HG03025 (cell line): ENCODE measurements around the gene LRRC26.

Experiments
- ATAC-seq: cut with Tn5 transposase; IDR thresholded peaks from one replicate; pipeline ENCODE4 v1.9.1; 2021; ENCODE audit warnings: mild to moderate bottlenecking, moderate library complexity; ENCODE audit not compliant: unreplicated experiment, low FRiP score

LRRC26 gene

GRCh38 chr9:137184881-137185660, 15.2 kb upstream of the LRRC26 start:
- ATAC-seq: no peak

DNA sequence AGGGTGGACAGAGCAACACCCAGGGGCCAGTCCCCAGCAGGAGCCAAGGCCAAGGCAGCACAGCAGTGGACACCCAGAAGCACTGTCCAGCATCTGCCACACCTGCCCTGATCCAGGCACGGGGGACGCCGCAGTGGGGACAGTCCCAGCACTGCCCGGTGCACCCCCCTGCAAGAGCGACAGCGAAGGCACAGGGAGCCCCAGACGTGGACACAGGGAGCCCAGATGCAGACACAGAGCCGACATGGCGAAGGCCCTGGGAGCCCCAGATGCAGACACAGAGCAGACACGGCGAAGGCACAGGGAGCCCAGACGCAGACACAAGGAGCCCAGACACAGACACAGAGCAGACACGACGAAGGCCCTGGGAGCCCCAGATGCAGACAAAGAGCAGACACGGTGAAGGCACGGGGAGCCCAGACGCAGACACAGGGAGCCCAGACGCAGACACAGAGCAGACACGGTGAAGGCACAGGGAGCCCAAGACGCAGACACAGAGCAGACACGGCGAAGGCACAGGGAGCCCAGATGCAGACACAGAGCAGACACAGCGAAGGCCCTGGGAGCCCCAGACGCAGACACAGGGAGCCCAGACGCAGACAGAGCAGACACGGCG, 14.2 kb upstream of the LRRC26 start:
- ATAC-seq: no peak

DNA sequence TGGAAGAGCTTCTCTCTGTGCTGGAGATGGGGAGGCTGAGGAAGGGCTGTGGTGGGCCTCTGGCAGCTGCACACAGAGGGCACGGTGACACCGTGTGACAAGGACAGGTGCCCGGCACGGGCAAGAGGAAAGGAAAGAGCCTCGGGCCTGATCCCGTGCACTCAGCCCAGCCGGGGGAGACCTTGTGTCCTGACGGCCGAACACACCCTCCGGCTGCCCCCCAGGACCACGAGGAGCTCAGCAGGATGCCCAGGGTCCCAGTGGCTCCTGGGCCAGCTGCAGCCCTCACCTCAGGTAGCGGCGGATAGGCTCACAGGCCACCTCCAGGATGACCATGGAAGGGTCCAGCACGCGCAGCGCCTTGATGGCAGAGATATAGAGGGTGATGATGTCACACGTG, 13.0 kb upstream of the LRRC26 start:
- no peak for ATAC-seq

DNA sequence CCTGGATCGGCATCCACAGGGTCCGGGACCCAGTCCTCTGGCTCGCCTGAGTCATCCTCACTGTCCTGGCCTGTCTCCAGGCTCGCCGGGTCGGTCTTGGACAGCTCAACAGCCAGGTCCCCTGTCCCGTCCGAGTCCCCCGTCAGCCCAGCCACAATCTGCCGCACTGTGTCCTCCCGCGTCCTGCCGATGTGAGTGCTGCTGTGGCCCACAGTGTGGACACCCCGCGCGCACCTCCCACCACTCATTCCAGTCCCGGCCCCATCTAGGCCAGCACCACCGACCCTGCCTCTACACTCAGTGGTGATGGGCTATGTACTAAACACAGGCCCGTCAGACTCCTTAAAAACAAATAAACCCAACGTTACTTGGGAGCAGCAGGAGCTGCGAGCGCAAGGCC, 11.8 kb upstream of the LRRC26 start:
- no peak for ATAC-seq

- ATAC-seq: no peak
Observed at GRCh38 chr9:137180491-137180890, 10.6 kb upstream of the LRRC26 start.

- no peak for ATAC-seq
Observed at GRCh38 chr9:137179761-137180160, 9.9 kb upstream of the LRRC26 start.

DNA sequence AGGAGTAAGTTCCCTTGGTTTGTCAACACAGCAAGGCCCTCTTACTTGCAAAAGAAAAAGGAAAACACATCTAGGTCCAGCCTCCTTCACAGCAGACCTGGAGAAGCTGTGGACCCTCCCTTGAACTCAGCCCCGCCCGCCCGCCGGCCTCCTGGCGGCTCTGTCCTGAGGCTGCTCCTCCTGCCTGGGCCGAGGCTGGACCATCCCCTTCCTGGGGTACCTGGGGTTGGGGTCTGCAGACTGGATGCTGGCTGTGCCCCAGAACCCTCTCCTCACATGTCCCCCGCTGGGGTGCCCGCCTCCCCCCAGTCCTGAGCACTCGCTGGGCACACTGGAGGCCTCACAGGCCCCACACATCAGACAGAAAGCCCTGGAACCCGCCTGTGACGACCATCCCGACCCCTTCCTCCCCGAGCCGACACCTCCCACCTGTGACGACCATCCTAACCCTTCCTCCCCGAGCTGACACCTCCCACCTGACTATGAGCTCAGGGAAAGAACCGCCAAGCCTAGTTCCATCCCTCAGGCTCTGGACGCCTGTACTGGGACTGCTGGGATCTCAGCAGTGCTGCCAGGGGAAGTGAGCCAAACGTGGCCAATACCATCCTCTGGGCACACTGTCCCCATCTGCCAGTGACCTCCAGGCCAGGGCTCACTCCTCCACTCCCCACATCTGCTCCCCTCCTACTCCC, 9.2 kb upstream of the LRRC26 start:
- ATAC-seq: no peak

- ATAC-seq: no peak
Observed at GRCh38 chr9:137178201-137178938, 8.5 kb upstream of the LRRC26 start.

GRCh38 chr9:137176302-137177182, 6.7 kb upstream of the LRRC26 start:
- no peak for ATAC-seq

DNA sequence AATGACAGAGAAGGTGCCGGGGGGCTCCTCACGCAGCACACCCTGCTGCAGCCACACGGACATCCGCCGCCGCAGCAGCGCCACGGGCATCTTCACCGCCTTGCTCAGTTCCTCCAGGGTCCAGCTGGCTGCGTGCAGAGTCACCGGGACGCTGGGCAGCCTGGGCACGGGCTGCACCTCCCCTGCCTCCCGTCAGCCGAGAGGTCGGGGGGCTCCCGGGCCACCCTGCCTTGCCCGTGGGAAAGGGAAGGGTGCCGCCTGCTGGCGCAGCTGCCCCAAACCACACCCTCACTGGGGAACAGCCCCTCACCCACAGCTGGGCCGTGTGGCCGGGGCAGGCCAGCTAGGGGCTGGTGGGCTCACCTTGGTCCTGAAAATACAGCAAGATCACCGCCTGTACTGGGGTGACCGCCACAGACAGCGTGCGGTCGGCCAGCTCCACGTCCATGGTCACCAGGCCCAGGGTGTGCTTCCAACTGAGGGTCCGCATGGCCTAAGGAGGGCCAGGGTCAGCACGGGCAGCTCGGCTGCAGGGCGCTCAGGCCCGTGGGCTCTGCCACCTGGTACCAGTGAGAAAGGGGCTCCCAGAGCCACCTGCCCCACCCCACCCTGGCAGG, 5.6 kb upstream of the LRRC26 start:
- no peak for ATAC-seq

- ATAC-seq: no peak
Observed at GRCh38 chr9:137174722-137175293, 5.0 kb upstream of the LRRC26 start.

GRCh38 chr9:137173796-137174664, 4.2 kb upstream of the LRRC26 start:
- no peak for ATAC-seq

- no peak for ATAC-seq
Observed at GRCh38 chr9:137172901-137173795, 3.3 kb upstream of the LRRC26 start.

DNA sequence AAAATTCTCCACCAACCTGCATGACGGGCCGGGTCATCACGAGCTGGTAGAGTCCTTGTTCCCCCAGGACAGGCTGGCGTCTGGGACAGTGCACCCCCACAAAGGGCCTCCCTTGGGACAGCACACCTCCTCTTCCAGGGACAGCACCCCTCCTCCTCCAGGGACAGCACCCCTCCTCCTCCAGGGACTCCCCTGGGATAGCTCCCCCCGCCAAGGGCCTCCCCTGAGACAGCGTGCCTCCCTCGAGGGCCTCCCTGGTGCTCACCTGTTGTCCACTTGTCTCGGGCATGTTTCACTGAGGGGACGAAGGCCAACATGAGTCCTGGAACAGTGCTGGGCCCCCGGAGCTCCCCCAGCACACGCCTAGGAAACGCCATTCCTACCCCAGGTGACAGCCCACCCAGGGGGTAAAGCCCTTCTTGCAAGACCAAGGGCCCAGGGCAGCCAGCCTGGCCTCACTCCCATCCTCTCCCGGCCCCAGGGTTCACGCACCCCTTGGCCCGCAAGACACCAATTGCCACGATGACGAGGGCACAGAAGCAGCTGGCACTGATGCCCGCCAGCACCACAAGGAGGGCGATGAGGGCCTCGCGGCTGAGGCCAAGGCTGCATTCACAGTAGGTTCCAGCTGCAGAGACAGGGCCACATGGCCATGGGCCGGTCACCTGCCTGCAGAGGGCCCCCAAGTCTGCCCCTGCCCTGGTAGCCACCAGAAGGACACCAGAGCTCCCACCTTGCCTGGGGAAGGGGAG, 1.5 kb upstream of the LRRC26 start:
- ATAC-seq: no peak

GRCh38 chr9:137170486-137171148, 766 bp upstream of the LRRC26 start:
- ATAC-seq: no peak
